A549 treated with AZD2906 at 1 μM for 4 hours (cell line): ENCODE data around the gene TMEM38B. TPM values are rescaled to one million over a fixed set of nuclear protein-coding genes. Genes with fewer than 3 reads are reported as not detected.

Experiments
- total RNA-seq: library from RNA; stranded (reverse); fragments of 200-300 nt; extraction: Qiagen RNA extraction; gene quantifications from 5 replicates; pipeline ENCODE4 v1.2.3, GENCODE V29; 2022

TMEM38B gene, protein sequence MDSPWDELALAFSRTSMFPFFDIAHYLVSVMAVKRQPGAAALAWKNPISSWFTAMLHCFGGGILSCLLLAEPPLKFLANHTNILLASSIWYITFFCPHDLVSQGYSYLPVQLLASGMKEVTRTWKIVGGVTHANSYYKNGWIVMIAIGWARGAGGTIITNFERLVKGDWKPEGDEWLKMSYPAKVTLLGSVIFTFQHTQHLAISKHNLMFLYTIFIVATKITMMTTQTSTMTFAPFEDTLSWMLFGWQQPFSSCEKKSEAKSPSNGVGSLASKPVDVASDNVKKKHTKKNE
- 13.8 to 14.7 TPM (median 14.2 TPM) in 5 replicates for total RNA-seq

DNA sequence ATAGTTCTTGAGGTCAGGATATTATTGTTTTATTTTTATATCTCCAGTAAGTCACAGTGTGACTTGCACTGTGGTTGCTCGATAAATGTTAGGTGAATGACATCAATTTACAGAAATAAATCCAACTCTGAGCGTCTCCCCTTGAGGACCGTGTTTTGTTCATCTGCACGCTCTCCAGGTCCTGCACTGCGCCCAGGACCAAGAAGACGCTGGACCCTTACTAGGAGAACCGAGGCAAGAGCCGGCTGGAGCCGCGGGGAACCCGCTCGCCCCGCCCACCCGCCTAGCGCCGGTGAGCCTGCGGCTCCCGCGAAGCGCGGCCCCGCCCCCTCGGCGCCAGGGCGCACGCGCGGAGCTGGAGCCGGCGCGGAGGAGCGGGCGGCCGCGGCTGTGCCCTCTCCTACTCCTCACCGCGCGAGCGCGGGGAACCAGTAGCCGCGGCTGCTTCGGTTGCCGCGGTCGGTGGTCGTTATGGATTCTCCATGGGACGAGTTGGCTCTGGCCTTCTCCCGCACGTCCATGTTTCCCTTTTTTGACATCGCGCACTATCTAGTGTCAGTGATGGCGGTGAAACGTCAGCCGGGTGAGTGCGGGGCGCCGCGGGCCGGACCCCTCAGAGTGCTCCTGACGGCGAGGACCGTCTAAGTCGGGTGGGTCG is at the start of gene TMEM38B:
Gene TMEM38B (plus strand): TSS at position 352 of the 658 bp plus-strand sequence. CDS start 120 bp downstream, at position 472.

DNA sequence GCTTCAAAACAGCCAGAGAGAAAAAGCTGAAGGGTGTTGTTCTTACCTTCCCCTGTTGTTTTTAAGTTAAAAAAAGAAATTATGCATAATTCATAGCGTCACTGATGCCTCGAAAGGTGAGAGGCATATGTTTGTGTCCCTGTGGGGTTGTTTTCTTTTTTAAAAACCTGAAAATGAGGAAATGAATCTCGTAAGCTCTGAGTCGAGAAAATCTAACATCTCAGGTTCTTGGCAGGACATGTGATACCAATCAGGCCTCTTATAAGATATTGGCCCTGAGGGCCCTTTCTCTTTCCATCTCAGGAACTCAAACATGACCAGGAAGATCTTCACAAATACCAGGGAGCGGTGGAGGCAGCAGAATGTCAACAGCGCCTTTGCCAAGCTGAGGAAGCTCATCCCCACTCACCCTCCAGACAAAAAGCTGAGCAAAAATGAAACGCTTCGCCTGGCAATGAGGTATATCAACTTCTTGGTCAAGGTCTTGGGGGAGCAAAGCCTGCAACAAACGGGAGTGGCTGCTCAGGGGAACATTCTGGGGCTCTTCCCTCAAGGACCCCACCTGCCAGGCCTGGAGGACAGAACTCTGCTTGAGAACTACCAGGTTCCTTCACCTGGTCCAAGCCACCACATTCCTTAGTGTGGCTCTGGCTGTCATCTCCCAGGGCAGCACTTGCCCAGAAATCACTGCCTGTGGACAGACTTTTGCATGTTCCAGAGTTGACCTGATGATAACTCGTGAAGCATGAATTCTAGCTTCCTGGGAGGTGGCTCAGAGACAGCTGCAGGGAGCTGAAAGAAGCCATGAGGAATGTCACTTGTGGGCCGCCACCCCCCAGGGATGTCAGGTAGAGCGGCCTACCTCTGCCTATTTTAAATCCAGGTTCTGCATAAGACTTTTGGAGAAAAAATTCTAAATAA is 31.9 kb upstream of the TMEM38B start, which contains the start of gene TAL2:
Gene TAL2 (plus strand): TSS at position 274 of the 921 bp plus-strand sequence. CDS start 40 bp downstream, at position 314.

Other genes starting within 250 kb of the TMEM38B start
- 3.4 to 4.5 TPM (median 4.2 TPM) in 5 replicates for gene FSD1L, start 246.5 kb upstream of the TMEM38B start, total RNA-seq
- 6.5 to 8.6 TPM (median 7.1 TPM) in 5 replicates for gene FKTN, start 136.4 kb upstream of the TMEM38B start, total RNA-seq
- gene TAL2, start 32.1 kb upstream of the TMEM38B start, total RNA-seq = 0.12 to 0.51 TPM (median 0.14 TPM) in 3 of 5 replicates, not detected in the others